ELR (cell line): Measurements from ENCODE around the gene S1PR4.
A peak's percentile ranks its signal among the peaks of the same experiment; 100 is the strongest.
"Not testable (repeated sequence)": the region's sequence is repeated elsewhere in the genome, so short reads cannot be mapped to it uniquely, and the experiment has no call there.

Experiments
- DNase-seq: peaks from one replicate; pipeline ENCODE4 v3.0.0-alpha.2; 2015; ENCODE audit warnings: low read depth

The S1PR4 gene

GRCh38 chr19:3179739-3180293 lies 1.2 kb downstream of the S1PR4 start:
- no peak for DNase-seq

- DNase-seq = no peak
Observed at GRCh38 chr19:3183721-3184641, 5.4 kb downstream of the S1PR4 start.

GRCh38 chr19:3184847-3185460 lies 6.4 kb downstream of the S1PR4 start:
- peak; percentile 80 for DNase-seq

GRCh38 chr19:3185461-3186159 lies 7.0 kb downstream of the S1PR4 start, which contains the start of gene NCLN:
Gene NCLN (plus strand): TSS chr19:3185930. CDS start chr19:3186031, 101 bp downstream.
- DNase-seq = peak; percentile 94

- DNase-seq = peak; percentile 31
Observed at GRCh38 chr19:3186160-3186688, 7.7 kb downstream of the S1PR4 start.

GRCh38 chr19:3186891-3187661 lies 8.5 kb downstream of the S1PR4 start:
- DNase-seq = peak; percentile 52

- no peak for DNase-seq
Observed at GRCh38 chr19:3187662-3188511, 9.3 kb downstream of the S1PR4 start.

GRCh38 chr19:3188627-3189596 lies 10.3 kb downstream of the S1PR4 start:
- DNase-seq = no peak

GRCh38 chr19:3189702-3190469 lies 11.3 kb downstream of the S1PR4 start:
- DNase-seq = no peak

- no peak for DNase-seq
Observed at GRCh38 chr19:3190470-3190770, 11.9 kb downstream of the S1PR4 start.

- DNase-seq = no peak
Observed at GRCh38 chr19:3190921-3191805, 12.6 kb downstream of the S1PR4 start.

- not testable (repeated sequence) for DNase-seq
Observed at GRCh38 chr19:3191806-3192104, 13.2 kb downstream of the S1PR4 start.

GRCh38 chr19:3192228-3192635 lies 13.7 kb downstream of the S1PR4 start:
- DNase-seq = no peak

GRCh38 chr19:3192684-3193083 lies 14.1 kb downstream of the S1PR4 start:
- DNase-seq = no peak

- DNase-seq = no peak
Observed at GRCh38 chr19:3193256-3194105, 14.9 kb downstream of the S1PR4 start.
